B cell (primary cell): Measurements from ENCODE around the gene PRKCA. TPM values are rescaled to one million over a fixed set of nuclear protein-coding genes. Genes with fewer than 3 reads are reported as not detected.

Experiments used
- ATAC-seq: fragments of 200-7000 bp; cut with Tn5 transposase; one replicate; pipeline ENCODE4 v1.10.0; 2021; ENCODE audit warnings: low read depth, mild to moderate bottlenecking, moderate number of reproducible peaks, moderate library complexity
- CTCF ChIA-PET: fragments of 350-600 bp; sonication (Branson Sonifier 250); formaldehyde crosslinking; loops from one replicate; lab custom pipeline; 2021; ENCODE audit warnings: antibody characterized with exemption, inconsistent platforms; lab: Charles Lee
- POLR2A ChIA-PET: fragments of 350-600 bp; sonication (Branson Sonifier 250); formaldehyde crosslinking; loops from one replicate; lab custom pipeline; 2021; ENCODE audit warnings: antibody characterized with exemption; lab: Charles Lee
- DNase-seq: peaks from one replicate; pipeline ENCODE4 v3.0.0; 2013
- H2AFZ ChIP-seq: 2 replicates; pipeline ENCODE4 v1.6.1; 2012; ENCODE audit warnings: mild to moderate bottlenecking, low read depth, low read length; ENCODE audit not compliant: insufficient read depth, poor library complexity, severe bottlenecking
- H3K27ac ChIP-seq, 2 donors: 1 replicate in 1 of 2; 2 replicates in 1 of 2; pipeline ENCODE4 v1.5.1; 2012 to 2013; ENCODE audit warnings: low read length in 2 of 2, mild to moderate bottlenecking in 2 of 2, moderate library complexity in 1 of 2
- H3K27me3 ChIP-seq, 4 experiments: fragments of 200-600 bp in 1 of 4; sonication (generic) in 1 of 4; replicated peaks in 1 of 4; 1 replicate in 2 of 4; 2 replicates in 2 of 4; pipeline versions ENCODE4 v1.6.1 to v1.7.0; 2013 to 2016; ENCODE audit warnings: low read length in 3 of 4, mild to moderate bottlenecking in 2 of 4, mixed read lengths in 1 of 4, moderate library complexity in 1 of 4; ENCODE audit not compliant: insufficient read depth in 4 of 4, control insufficient read depth in 3 of 4; ENCODE audit errors: control extremely low read depth in 1 of 4
- H3K36me3 ChIP-seq, 2 experiments: replicated peaks in 1 of 2; 1 replicate in 1 of 2; 2 replicates in 1 of 2; pipeline versions ENCODE4 v1.6.1 to v1.7.1; 2013; ENCODE audit warnings: low read length in 1 of 2; ENCODE audit not compliant: insufficient read depth in 2 of 2, control insufficient read depth in 1 of 2; ENCODE audit errors: control extremely low read depth in 1 of 2, extremely low read depth in 1 of 2
- H3K4me1 ChIP-seq, 2 donors: fragments of 200-600 bp in 1 of 2; sonication (generic) in 1 of 2; 1 replicate in 1 of 2; 2 replicates in 1 of 2; pipeline versions ENCODE4 v1.5.1 to v1.6.1; 2013 to 2017; ENCODE audit warnings: low read length in 2 of 2; ENCODE audit not compliant: control insufficient read depth in 2 of 2, insufficient read depth in 2 of 2
- H3K4me2 ChIP-seq: replicated peaks from 2 replicates; pipeline ENCODE3; 2012; ENCODE audit warnings: mild to moderate bottlenecking, low read depth, low read length; ENCODE audit not compliant: poor library complexity, severe bottlenecking
- H3K4me3 ChIP-seq, 5 experiments: fragments of 200-600 bp in 1 of 5; sonication (generic) in 1 of 5; 1 replicate in 3 of 5; 2 replicates in 2 of 5; pipeline versions ENCODE4 v1.5.1 to v1.7.0; 2011 to 2016; ENCODE audit warnings: low read length in 4 of 5, mild to moderate bottlenecking in 4 of 5, low read depth in 2 of 5, control low read depth in 1 of 5, moderate library complexity in 1 of 5; ENCODE audit not compliant: insufficient read depth in 1 of 5; ENCODE audit errors: control extremely low read depth in 1 of 5, extremely low read depth in 1 of 5
- H3K79me2 ChIP-seq: fragments of 200-600 bp; sonication (generic); one replicate; pipeline ENCODE4 v1.6.0; 2016; ENCODE audit warnings: low read length; ENCODE audit not compliant: control insufficient read depth, insufficient read depth
- H3K9ac ChIP-seq: fragments of 200-600 bp; sonication (generic); 2 replicates; pipeline ENCODE4 v1.6.1; 2017; ENCODE audit warnings: mild to moderate bottlenecking, low read length, moderate library complexity
- H3K9me3 ChIP-seq, 3 donors: one replicate each; pipeline versions ENCODE4 v1.6.1 to v1.7.1; 2013; ENCODE audit warnings: low read length in 2 of 3; ENCODE audit not compliant: control insufficient read depth in 2 of 3, insufficient read depth in 1 of 3; ENCODE audit errors: control extremely low read depth in 1 of 3
- H4K20me1 ChIP-seq: 2 replicates; pipeline ENCODE4 v1.6.0; 2012; ENCODE audit warnings: mild to moderate bottlenecking, low read length; ENCODE audit not compliant: insufficient read depth, control insufficient read depth, poor library complexity, severe bottlenecking
- H3K27ac Mint-ChIP-seq: one replicate; pipeline ENCODE4 v1.8.0; 2021; ENCODE audit warnings: mixed read lengths
- H3K27me3 Mint-ChIP-seq: one replicate; pipeline ENCODE4 v1.8.0; 2021; ENCODE audit warnings: mixed read lengths
- H3K4me1 Mint-ChIP-seq: one replicate; pipeline ENCODE4 v1.8.0; 2021; ENCODE audit warnings: mixed read lengths
- H3K4me3 Mint-ChIP-seq: one replicate; pipeline ENCODE4 v1.8.0; 2021; ENCODE audit warnings: mixed read lengths
- H3K9me3 Mint-ChIP-seq: one replicate; pipeline ENCODE4 v1.8.0; 2022; ENCODE audit warnings: mixed read lengths; ENCODE audit not compliant: insufficient read depth
- CTCF ChIP-seq: fragments of 200-600 bp; IDR thresholded peaks from one replicate; pipeline ENCODE4 v1.8.0; 2022; ENCODE audit warnings: antibody characterized with exemption, mild to moderate bottlenecking
- EZH2 ChIP-seq: IDR thresholded peaks from 2 replicates; pipeline ENCODE4 v1.6.1; 2012; ENCODE audit warnings: borderline replicate concordance, low read depth, mild to moderate bottlenecking, moderate library complexity, low read length; ENCODE audit not compliant: insufficient read depth, poor library complexity, severe bottlenecking
- WGBS: methylation state at CpG from one replicate; pipeline ENCODE4 v1.1.5; 2013; ENCODE audit warnings: missing lambda C conversion rate; ENCODE audit not compliant: insufficient coverage; 5-methylcytosine and 5-hydroxymethylcytosine counted together
- intact Hi-C: fragments of 100-400 bp; cut with micrococcal nuclease; formaldehyde crosslinking; loops from one replicate; pipeline ENCODE4 v1.10.0; 2022
- polyA plus RNA-seq: library from polyadenylated mRNA; depleted of rRNA; stranded (reverse); fragments of >200 nt; gene quantifications from 2 replicates; pipeline ENCODE4 v1.2.3, GENCODE V29; 2012
- total RNA-seq, 2 donors: library from RNA; stranded (reverse); fragments of 120-200 nt in 1 of 2; gene quantifications; 1 replicate in 1 of 2; 2 replicates in 1 of 2; pipeline versions ENCODE4 v1.2.3 to v1.2.4, GENCODE V29; 2013 to 2022

The PRKCA gene
- total and polyA plus RNA-seq, 2 donors (not counting 1 experiment from before 2014, with no cell fraction given), result 0.33 to 7.7 TPM

DNA sequence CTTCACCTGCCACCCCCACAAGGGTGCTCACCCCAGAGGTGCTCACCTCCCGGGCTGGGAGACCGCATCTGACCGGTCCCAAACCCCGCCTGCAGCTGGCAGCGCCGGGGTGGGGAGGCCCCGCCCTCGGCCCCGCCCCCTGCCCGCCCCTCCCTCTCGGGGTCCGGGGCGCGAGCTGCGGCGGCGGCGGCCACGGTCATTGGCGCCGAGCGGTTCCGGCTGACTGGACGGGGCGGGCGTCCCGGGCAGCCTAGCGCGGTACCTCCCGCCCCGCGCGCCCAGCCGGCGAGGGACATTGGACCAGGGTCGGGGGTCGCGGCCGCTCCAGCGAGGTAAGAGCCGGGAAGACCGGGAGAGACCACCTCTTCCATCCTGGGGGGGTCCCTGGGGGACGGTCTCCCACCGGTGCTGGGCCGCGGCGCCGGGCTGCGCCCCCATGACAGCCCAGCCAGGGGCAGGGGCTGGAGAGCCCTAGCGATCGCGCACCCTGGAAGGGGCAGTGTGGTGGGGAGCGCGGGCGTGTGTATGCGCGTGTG, 532.6 kb downstream of the PRKCA start, which contains the start of gene CACNG5:
Gene CACNG5, plus strand, starts transcription at position 199 of the 536 bp plus-strand sequence. CDS start 42,216 bp downstream, outside the sequence.
- ChIA-PET CTCF (no interaction called here), POLR2A (no interaction called here)
- peaks cover 55% of the 10 kb centered on the region for H3K27me3 Mint-ChIP-seq
- ATAC-seq (no peak), DNase-seq (no peak)
- Histone ChIP-seq H3K4me2 (no peak within 1 kb of the TSS), H3K9me3 (peaks cover 0 to 5% (median 0%) of the 10 kb centered on the region in 3 donors), H4K20me1 (no peaks in the 10 kb centered on the region), H3K27me3 (peaks cover 0 to 34% (median 4%) of the 10 kb centered on the region in 4 experiments), H3K27ac (no peak within 1 kb of the TSS), H3K9ac (no peak within 1 kb of the TSS), H3K79me2 (no peaks in the 10 kb centered on the region), H3K36me3 (no peaks in the 10 kb centered on the region), H3K4me1 (no peaks in the 10 kb centered on the region), H3K4me3 (no peak within 1 kb of the TSS), H2AFZ (no peak within 1 kb of the TSS)
- H3K27ac Mint-ChIP-seq, result no peak within 1 kb of the TSS
- intact Hi-C loops, result no loop called here
- 6% methylated on average over 57 of the region's 57 CpGs for WGBS
- TF ChIP-seq CTCF, result no peak
- no peak for TF ChIP-seq EZH2
- H3K4me1 Mint-ChIP-seq, result peaks cover 3% of the 10 kb centered on the region
- no peaks in the 10 kb centered on the region for H3K9me3 Mint-ChIP-seq
- no peak within 1 kb of the TSS for H3K4me3 Mint-ChIP-seq

- Mint-ChIP-seq H3K4me3 (no peak overlapping the region), H3K4me1 (peaks cover 3% of the 10 kb centered on the region), H3K27me3 (peaks cover 52% of the 10 kb centered on the region), H3K9me3 (no peaks in the 10 kb centered on the region), H3K27ac (no peak overlapping the region)
- ChIA-PET CTCF (no interaction called here), POLR2A (no interaction called here)
- no peaks in the 10 kb centered on the region for H3K4me1 ChIP-seq
- no peak overlapping the region for H3K27ac ChIP-seq
- H3K4me3 ChIP-seq, result no peak overlapping the region
- TF ChIP-seq EZH2 (no peak), CTCF (no peak)
- ATAC-seq (no peak), DNase-seq (no peak)
- H3K36me3 ChIP-seq, result no peaks in the 10 kb centered on the region
- no peak overlapping the region for H3K9ac ChIP-seq
- 64% methylated on average over 14 of the region's 16 CpGs for WGBS
- no peak overlapping the region for H2AFZ ChIP-seq
- peaks cover 0 to under 1% (median 0%) of the 10 kb centered on the region in 3 donors for H3K9me3 ChIP-seq
- H4K20me1 ChIP-seq, result no peaks in the 10 kb centered on the region
- peaks cover 0 to 29% (median 3%) of the 10 kb centered on the region in 4 experiments for H3K27me3 ChIP-seq
- no peak overlapping the region for H3K4me2 ChIP-seq
- H3K79me2 ChIP-seq, result no peaks in the 10 kb centered on the region
- intact Hi-C loops, result no loop called here
Observed at GRCh38 chr17:66835476-66835875, 533.1 kb downstream of the PRKCA start.
